ENCODE measurements around the gene GP9. TPM values are rescaled to one million over a fixed set of nuclear protein-coding genes. Genes with fewer than 3 reads are reported as not detected.

GP9 gene
- polyA plus RNA-seq (2012; ENCODE audit: low read depth, missing spikeins), result 0.24 TPM

DNA sequence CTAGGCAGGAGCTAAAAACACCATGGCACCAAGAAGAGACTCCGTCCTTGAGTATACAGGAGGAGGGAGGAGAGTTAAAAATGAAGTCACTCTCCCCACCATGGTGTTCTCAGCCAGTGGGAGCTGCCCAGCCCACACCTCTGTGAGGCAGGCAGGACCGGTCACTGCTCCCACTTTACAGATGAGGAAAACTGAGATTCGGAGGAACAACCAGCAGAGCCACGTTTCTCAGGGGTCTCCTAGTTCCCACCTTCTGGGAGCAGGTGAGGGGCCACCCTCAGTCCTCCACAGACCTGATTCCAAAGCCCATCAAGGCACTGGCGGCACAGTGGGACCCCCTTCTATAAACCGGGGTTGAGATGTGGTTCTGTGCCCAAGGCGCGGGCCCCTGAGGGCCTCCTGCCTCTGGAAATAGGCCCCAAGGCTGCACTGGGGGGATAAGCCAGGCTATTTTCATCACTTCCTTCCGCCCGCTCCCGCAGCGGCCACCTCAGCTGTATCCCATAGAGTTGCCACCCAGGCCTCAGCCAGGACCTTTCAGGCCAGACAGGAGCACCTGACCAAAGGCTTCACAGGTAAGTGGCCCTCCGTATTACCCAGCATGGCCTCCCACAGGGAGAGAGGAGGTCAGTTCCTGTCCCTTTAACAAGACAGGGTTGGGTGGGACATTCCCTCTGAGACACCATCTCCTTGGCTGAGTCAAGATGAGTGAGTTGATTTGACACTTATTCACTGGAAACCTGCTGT, at the start of gene GP9:
Gene GP9 (plus strand): TSS at position 504 of the 747 bp plus-strand sequence. CDS start 961 bp downstream, outside the sequence.
- TF ChIP-seq POU2F2 (IDR thresholded peaks at IDR 0.05; ENCODE audit: low read depth, low read length), result no peak
- TF ChIP-seq POLR2AphosphoS5 (IDR thresholded peaks at IDR 0.05; ENCODE audit: low read depth, low read length), result no peak
- TF ChIP-seq SPI1 (IDR thresholded peaks at IDR 0.05; ENCODE audit: low read depth, low read length), result no peak
- no peak for TF ChIP-seq PAX5 (IDR thresholded peaks at IDR 0.05; ENCODE audit: insufficient read depth, low read length, severe bottlenecking)
- FAIRE-seq, result peak; percentile 66
- DNase-seq (ENCODE audit: insufficient read length, low spot score), result no peak

DNA sequence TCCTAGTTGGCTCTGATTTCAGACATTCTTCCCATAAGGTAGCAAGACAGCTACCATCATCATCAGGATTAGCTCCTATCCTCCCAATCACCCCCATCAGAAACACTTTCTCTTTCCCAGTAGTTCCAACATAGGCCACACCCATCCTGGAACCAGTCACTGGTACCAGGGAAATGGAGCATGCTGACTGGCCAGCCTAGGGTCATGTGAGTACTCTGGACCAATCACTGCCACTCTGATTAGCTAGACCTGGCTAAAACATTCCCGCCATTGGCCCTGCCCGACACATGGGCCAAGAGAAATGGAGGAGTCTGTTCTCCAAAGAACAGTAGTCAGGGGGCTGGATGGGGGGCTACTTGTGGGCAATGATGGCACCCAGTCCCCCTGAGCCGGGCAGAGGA, 47.1 kb upstream of the GP9 start:
- TF ChIP-seq POLR2A (IDR thresholded peaks at IDR 0.05; ENCODE audit: low read depth, low read length) (no peak), SPI1 (IDR thresholded peaks at IDR 0.05; ENCODE audit: low read depth, low read length) (no peak), POU2F2 (IDR thresholded peaks at IDR 0.05; ENCODE audit: low read depth, low read length) (no peak), POLR2AphosphoS5 (IDR thresholded peaks at IDR 0.05; ENCODE audit: low read depth, low read length) (no peak)
- FAIRE-seq (peak; percentile 64), DNase-seq (ENCODE audit: insufficient read length, low spot score) (no peak)

DNA sequence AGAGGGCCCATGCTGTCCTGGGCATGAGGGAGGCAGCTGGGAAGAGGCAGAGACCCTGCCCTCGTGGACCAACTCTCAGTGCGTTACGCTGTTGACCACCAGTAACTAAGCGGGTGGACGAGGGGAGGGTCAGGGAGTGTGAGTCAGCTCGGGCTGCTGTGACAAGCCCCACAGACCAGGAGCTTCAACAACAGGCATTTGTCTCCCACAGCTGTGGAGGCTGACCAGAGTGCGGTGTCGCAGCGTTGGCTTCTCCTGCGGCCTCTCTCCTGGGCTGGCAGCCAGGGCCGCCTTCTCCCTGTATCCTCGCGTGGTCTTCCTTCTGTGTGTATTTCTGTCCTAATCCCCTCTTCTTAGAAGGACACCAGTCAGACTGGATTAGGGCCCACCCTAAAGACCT, 46.4 kb upstream of the GP9 start:
- FAIRE-seq (no peak), DNase-seq (ENCODE audit: insufficient read length, low spot score) (no peak)
- TF ChIP-seq PAX5 (IDR thresholded peaks at IDR 0.05; ENCODE audit: insufficient read depth, low read length, severe bottlenecking) (no peak), POLR2A (IDR thresholded peaks at IDR 0.05; ENCODE audit: low read depth, low read length) (no peak), POLR2AphosphoS5 (IDR thresholded peaks at IDR 0.05; ENCODE audit: low read depth, low read length) (no peak), POU2F2 (IDR thresholded peaks at IDR 0.05; ENCODE audit: low read depth, low read length) (no peak), TAF1 (IDR thresholded peaks at IDR 0.05; ENCODE audit: low read depth, low read length) (no peak), SPI1 (IDR thresholded peaks at IDR 0.05; ENCODE audit: low read depth, low read length) (no peak)

DNA sequence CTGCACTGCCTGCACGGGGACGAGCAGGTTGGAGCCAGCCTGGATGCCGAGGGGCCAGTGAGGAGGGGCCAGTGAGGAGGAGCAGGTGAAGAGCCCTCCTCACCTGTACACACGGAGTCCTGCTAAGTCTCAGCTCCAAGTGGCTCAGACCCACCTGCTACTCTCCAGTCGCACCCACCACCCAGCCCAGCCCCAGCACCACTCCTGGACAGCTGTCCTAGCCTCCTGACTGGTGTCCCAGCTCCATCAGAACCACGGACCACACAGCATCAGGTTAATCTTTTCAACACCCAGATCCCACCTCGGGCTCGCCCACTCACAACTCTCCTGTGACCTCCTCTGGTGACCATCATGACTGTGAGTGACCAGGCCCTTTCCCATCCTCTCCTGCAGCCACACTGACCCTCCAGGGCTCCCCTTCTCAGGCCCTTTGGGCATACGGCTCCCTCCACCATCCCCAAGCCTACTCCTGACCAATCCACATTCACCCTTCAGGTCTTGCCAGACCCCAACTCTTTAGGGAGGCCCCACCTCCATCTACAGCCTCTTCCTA, 45.7 kb upstream of the GP9 start:
- TF ChIP-seq PAX5 (IDR thresholded peaks at IDR 0.05; ENCODE audit: insufficient read depth, low read length, severe bottlenecking) (no peak), TAF1 (IDR thresholded peaks at IDR 0.05; ENCODE audit: low read depth, low read length) (no peak), SPI1 (IDR thresholded peaks at IDR 0.05; ENCODE audit: low read depth, low read length) (no peak), POLR2A (IDR thresholded peaks at IDR 0.05; ENCODE audit: low read depth, low read length) (no peak), POLR2AphosphoS5 (IDR thresholded peaks at IDR 0.05; ENCODE audit: low read depth, low read length) (no peak), POU2F2 (IDR thresholded peaks at IDR 0.05; ENCODE audit: low read depth, low read length) (no peak)
- FAIRE-seq (peak; percentile 23), DNase-seq (ENCODE audit: insufficient read length, low spot score) (no peak)

DNA sequence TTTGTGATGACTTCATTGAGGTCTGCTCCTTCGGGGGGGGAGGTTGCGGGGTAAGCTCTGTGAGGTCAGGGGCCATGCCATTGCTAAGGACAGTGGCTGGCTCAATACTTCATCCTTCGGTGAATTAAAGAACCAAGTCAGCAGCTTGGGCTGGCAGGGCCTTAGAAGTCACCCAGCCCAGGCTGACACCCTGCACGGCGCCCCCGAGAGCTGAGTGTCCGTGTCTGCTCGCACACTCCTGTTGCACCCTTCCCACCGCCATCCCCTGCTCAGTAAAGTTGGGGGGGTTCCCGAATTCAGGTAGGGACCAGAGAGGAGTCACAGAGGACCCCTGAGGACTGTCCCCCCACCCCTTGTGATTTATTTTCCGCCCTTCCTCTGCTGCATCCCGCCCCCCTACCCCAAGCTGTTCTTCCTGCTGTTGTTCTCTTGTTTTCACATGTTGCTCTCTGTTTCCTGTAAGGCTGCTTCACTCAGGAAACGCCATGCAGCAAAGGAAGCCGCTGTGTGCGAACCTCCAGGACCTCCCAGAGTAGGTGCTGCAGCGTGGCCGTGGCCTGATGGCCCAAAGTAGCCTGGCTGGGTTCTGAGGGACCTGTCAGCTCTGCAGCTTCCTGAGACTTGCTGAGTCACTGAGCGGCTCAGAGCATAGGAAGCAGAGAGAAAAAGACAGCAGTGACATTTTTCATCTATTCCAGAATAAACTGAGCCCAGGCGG, 45.0 kb upstream of the GP9 start:
- DNase-seq (ENCODE audit: insufficient read length, low spot score), result no peak
- FAIRE-seq, result no peak
- TF ChIP-seq SPI1 (IDR thresholded peaks at IDR 0.05; ENCODE audit: low read depth, low read length) (no peak), POU2F2 (IDR thresholded peaks at IDR 0.05; ENCODE audit: low read depth, low read length) (no peak), POLR2AphosphoS5 (IDR thresholded peaks at IDR 0.05; ENCODE audit: low read depth, low read length) (no peak)

DNA sequence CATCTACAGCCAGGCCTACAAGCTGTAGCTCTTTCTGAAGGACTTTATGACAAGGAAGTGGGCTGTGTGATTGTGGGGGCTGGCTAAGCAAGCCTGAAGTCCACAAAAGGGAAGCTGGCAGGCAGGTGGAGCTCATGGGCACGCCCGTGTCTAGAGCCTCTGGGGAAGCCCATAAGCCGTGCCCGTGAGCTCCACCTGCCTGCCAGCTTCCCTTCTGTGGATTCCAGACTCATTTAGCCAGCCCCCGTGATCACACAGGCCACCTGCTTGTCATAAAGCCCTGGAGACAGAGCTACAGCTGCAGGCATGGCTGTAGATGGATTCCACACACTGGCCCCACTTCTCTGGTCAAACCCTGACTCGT, 44.2 kb upstream of the GP9 start:
- DNase-seq (ENCODE audit: insufficient read length, low spot score) (no peak), FAIRE-seq (no peak)
- TF ChIP-seq POLR2A (IDR thresholded peaks at IDR 0.05; ENCODE audit: low read depth, low read length), result no peak
- no peak for TF ChIP-seq SPI1 (IDR thresholded peaks at IDR 0.05; ENCODE audit: low read depth, low read length)
- TF ChIP-seq POU2F2 (IDR thresholded peaks at IDR 0.05; ENCODE audit: low read depth, low read length), result no peak

DNA sequence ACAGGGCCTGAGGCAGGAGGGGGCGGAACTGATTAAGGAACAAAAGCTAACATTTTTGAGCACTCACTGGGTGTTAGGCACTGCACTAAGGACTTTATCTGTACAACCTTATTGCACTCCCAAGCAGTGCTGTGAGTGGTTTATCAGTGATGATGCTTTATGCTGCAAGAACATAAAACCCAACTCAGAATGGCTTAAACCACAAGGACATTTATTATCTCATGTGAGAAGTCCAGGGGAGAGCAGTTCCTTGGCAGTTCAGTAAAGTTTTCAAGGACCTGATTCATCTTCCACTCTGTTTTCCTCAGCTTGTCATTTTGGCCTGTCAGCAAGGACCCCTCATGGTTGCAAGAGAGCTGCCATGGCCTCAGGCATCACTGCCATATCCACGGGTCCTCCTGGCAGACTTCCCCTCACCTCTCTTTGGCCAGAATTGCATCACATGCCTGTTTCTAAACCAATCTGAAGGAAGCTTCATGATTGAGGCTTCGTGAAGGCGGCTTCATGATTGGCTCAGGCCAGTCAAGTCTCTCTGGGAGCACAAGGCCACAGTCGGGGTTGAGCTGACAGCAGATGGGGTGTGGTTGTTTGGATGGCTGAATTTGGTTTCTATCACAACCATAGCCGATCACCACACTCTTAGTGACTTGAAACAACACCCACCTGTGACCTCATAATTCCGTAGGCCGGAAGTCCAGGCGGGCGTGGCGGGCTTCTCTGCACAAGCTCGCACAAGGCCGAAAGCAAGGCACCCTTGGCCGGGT, 43.7 kb upstream of the GP9 start:
- peak; percentile 55 for DNase-seq (ENCODE audit: insufficient read length, low spot score)
- peak; percentile 93 for FAIRE-seq
- TF ChIP-seq POLR2AphosphoS5 (IDR thresholded peaks at IDR 0.05; ENCODE audit: low read depth, low read length) (no peak), TAF1 (IDR thresholded peaks at IDR 0.05; ENCODE audit: low read depth, low read length) (no peak), SPI1 (IDR thresholded peaks at IDR 0.05; ENCODE audit: low read depth, low read length) (no peak), PAX5 (IDR thresholded peaks at IDR 0.05; ENCODE audit: insufficient read depth, low read length, severe bottlenecking) (no peak), POU2F2 (IDR thresholded peaks at IDR 0.05; ENCODE audit: low read depth, low read length) (no peak), POLR2A (IDR thresholded peaks at IDR 0.05; ENCODE audit: low read depth, low read length) (no peak)

DNA sequence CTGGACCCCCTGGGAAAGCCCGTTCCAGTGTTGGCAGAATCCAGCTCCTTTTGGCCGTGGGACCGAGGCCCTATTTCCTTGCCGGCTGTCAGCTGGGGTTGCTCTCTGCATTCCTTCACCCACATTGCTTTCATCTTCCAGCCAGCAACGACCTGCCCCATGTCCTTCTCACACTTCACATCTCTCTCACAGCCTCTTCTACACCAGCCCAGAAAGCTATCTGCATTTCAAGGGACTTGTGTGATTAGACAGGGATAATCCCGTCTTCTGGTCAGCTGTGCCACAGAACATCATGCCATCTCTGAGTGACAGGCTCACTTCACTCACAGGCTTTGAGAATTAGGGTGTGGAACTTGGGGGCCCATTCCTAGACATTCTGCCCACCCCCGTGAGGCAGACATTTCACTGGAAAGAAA, 43.1 kb upstream of the GP9 start:
- no peak for DNase-seq (ENCODE audit: insufficient read length, low spot score)
- TF ChIP-seq SPI1 (IDR thresholded peaks at IDR 0.05; ENCODE audit: low read depth, low read length) (no peak), POLR2A (IDR thresholded peaks at IDR 0.05; ENCODE audit: low read depth, low read length) (no peak)
- FAIRE-seq, result no peak

DNA sequence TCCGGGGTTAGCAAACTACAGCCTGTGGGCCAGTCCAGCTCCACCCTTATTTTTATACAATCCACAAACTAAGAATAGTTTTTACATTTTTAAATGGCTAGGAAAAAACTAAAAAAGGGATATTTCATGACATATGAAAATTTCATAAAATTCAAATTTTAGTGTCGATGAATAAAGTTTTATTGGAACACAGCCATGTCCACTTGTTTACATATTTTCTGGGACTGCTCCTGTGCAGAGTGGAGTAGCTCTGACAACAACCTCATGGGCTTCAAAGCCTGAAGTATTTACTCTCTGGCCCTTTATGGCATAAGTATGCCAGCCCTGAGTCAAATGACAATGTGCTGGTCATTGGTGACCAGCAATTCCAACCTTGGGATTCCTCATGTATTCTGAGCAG, 42.3 kb upstream of the GP9 start:
- DNase-seq (ENCODE audit: insufficient read length, low spot score) (no peak), FAIRE-seq (no peak)
- TF ChIP-seq POLR2A (IDR thresholded peaks at IDR 0.05; ENCODE audit: low read depth, low read length), result no peak
- no peak for TF ChIP-seq POLR2AphosphoS5 (IDR thresholded peaks at IDR 0.05; ENCODE audit: low read depth, low read length)
- TF ChIP-seq TAF1 (IDR thresholded peaks at IDR 0.05; ENCODE audit: low read depth, low read length), result no peak
- TF ChIP-seq POU2F2 (IDR thresholded peaks at IDR 0.05; ENCODE audit: low read depth, low read length), result no peak
- TF ChIP-seq SPI1 (IDR thresholded peaks at IDR 0.05; ENCODE audit: low read depth, low read length), result no peak
- no peak for TF ChIP-seq PAX5 (IDR thresholded peaks at IDR 0.05; ENCODE audit: insufficient read depth, low read length, severe bottlenecking)

Measured in GM12891 (cell line).